Liver (tissue), 9 donors: ENCODE data around the gene YWHAB. TPM values are rescaled to one million over a fixed set of nuclear protein-coding genes. Genes with fewer than 3 reads are reported as not detected.
"Not testable (repeated sequence)": the region's sequence is repeated elsewhere in the genome, so short reads cannot be mapped to it uniquely, and the experiment has no call there.

Experiments used
- DNase-seq: peaks from one replicate; pipeline ENCODE4 v3.0.0-alpha.2; 2017; ENCODE audit warnings: low spot score
- H3K27ac ChIP-seq, 2 donors: one replicate each; pipeline ENCODE4 v1.7.0; 2013; ENCODE audit warnings: inconsistent platforms in 2 of 2, low read length in 2 of 2, control low read depth in 1 of 2, low read depth in 1 of 2, mild to moderate bottlenecking in 1 of 2
- H3K27me3 ChIP-seq, 4 donors: one replicate each; pipeline versions ENCODE4 v1.6.1 to v1.7.0; 2013; ENCODE audit warnings: low read length in 3 of 4, inconsistent platforms in 1 of 4, mild to moderate bottlenecking in 1 of 4, moderate library complexity in 1 of 4; ENCODE audit not compliant: control insufficient read depth in 4 of 4, insufficient read depth in 4 of 4
- H3K36me3 ChIP-seq, 4 donors: one replicate each; pipeline versions ENCODE4 v1.6.1 to v1.7.0; 2013; ENCODE audit warnings: low read length in 3 of 4, mild to moderate bottlenecking in 3 of 4, low read depth in 1 of 4, moderate library complexity in 1 of 4; ENCODE audit not compliant: control insufficient read depth in 4 of 4, insufficient read depth in 3 of 4
- H3K4me1 ChIP-seq, 4 donors: one replicate each; pipeline versions ENCODE4 v1.6.1 to v1.7.0; 2013; ENCODE audit warnings: low read length in 3 of 4, mild to moderate bottlenecking in 3 of 4, moderate library complexity in 1 of 4; ENCODE audit not compliant: control insufficient read depth in 4 of 4, insufficient read depth in 4 of 4
- H3K4me3 ChIP-seq, 3 donors: one replicate each; pipeline versions ENCODE4 v1.6.1 to v1.7.0; 2013; ENCODE audit warnings: low read length in 3 of 3, control low read depth in 1 of 3, low read depth in 1 of 3, mild to moderate bottlenecking in 1 of 3
- H3K9ac ChIP-seq, 2 donors: one replicate each; pipeline ENCODE4 v1.7.0; 2013; ENCODE audit warnings: low read length in 2 of 2, mild to moderate bottlenecking in 2 of 2, moderate library complexity in 2 of 2, control low read depth in 1 of 2, low read depth in 1 of 2
- H3K9me3 ChIP-seq, 4 donors: one replicate each; pipeline versions ENCODE4 v1.6.1 to v1.7.0; 2013; ENCODE audit warnings: low read length in 3 of 4; ENCODE audit not compliant: control insufficient read depth in 4 of 4
- CTCF ChIP-seq: fragments of 150-350 bp; IDR thresholded peaks from 2 replicates; pipeline ENCODE4 v1.5.1; 2017; ENCODE audit warnings: improper control_type of control experiment, low read depth, low read length; ENCODE audit not compliant: missing input control
- FOXA2 ChIP-seq: IDR thresholded peaks from 2 replicates; pipeline ENCODE4 v1.6.1; 2016; ENCODE audit warnings: antibody characterized with exemption
- HNF4A ChIP-seq, 2 donors: conservative IDR thresholded peaks; 2 replicates each; pipeline ENCODE4 v1.6.1; 2016; ENCODE audit warnings: antibody characterized with exemption in 2 of 2, mild to moderate bottlenecking in 2 of 2
- JUND ChIP-seq, 2 donors: IDR thresholded peaks; 2 replicates each; pipeline ENCODE4 v1.6.1; 2016; ENCODE audit warnings: antibody characterized with exemption in 2 of 2
- MAX ChIP-seq: IDR thresholded peaks from 2 replicates; pipeline ENCODE4 v1.6.1; 2016; ENCODE audit warnings: antibody characterized with exemption
- NR2F2 ChIP-seq: IDR thresholded peaks from 2 replicates; pipeline ENCODE4 v1.6.1; 2016; ENCODE audit warnings: antibody characterized with exemption
- RAD21 ChIP-seq, 2 donors: IDR thresholded peaks; 2 replicates each; pipeline ENCODE4 v1.6.1; 2016; ENCODE audit warnings: antibody characterized with exemption in 2 of 2, mild to moderate bottlenecking in 2 of 2
- SP1 ChIP-seq: IDR thresholded peaks from 2 replicates; pipeline ENCODE4 v1.6.1; 2018; ENCODE audit warnings: antibody characterized with exemption, mild to moderate bottlenecking
- ZBTB33 ChIP-seq: IDR thresholded peaks from 2 replicates; pipeline ENCODE4 v1.6.1; 2016; ENCODE audit warnings: antibody characterized with exemption
- WGBS: extraction: QIAGEN DNeasy Blood & Tissue Kit; methylation state at CpG from one replicate; pipeline ENCODE4 v1.1.7; 2013; 5-methylcytosine and 5-hydroxymethylcytosine counted together
- polyA plus RNA-seq, 2 donors: library from polyadenylated mRNA; stranded (reverse) in 1 of 2; unstranded in 1 of 2; fragments of 200-250 nt in 1 of 2; fragments of >200 nt in 1 of 2; fragmentation: Nextera tagmentation in 1 of 2; extraction: Ambion mirVana in 1 of 2; gene quantifications; one replicate each; pipeline versions ENCODE4 v1.2.1 to v1.2.3, GENCODE V29; 2013 to 2015
- total RNA-seq, 2 donors: library from RNA; depleted of rRNA; stranded (reverse); fragments of >200 nt; gene quantifications; one replicate each; pipeline ENCODE4 v1.2.3, GENCODE V29; 2014
- donor health status: healthy.
- donor health status: healthy.
- donor health status: healthy.
- donor health status: healthy.
- donor health status: healthy.

YWHAB gene
- total and polyA plus RNA-seq, 4 donors = 41.6 to 86.5 (median 43.3) TPM

- DNase-seq = no peak
- no peaks in the 10 kb centered on the region for H3K36me3 ChIP-seq
- H3K9ac ChIP-seq = no peak overlapping the region
- no peaks in the 10 kb centered on the region for H3K4me1 ChIP-seq
- no peak overlapping the region for H3K4me3 ChIP-seq
- no peaks in the 10 kb centered on the region for H3K9me3 ChIP-seq
- 64% methylated on average over 8 of the region's 8 CpGs for WGBS
- no peak overlapping the region for H3K27ac ChIP-seq
- no peak for TF ChIP-seq SP1
- TF ChIP-seq FOXA2 = no peak
- no peak for TF ChIP-seq NR2F2
- TF ChIP-seq MAX = no peak
- no peak for TF ChIP-seq RAD21 (IDR thresholded peaks at IDR 0.05)
- no peaks in the 10 kb centered on the region for H3K27me3 ChIP-seq
Measured at GRCh38 chr20:44866703-44867335, 18.7 kb upstream of the YWHAB start.

- H3K4me1 ChIP-seq = no peaks in the 10 kb centered on the region
- no peaks in the 10 kb centered on the region for H3K36me3 ChIP-seq
- H3K9ac ChIP-seq = no peak overlapping the region
- WGBS = 82% methylated on average over 5 of the region's 5 CpGs
- H3K27me3 ChIP-seq = no peaks in the 10 kb centered on the region
- no peak overlapping the region for H3K27ac ChIP-seq
- no peak for DNase-seq
- no peak overlapping the region for H3K4me3 ChIP-seq
- TF ChIP-seq FOXA2 (no peak), HNF4A (conservative IDR thresholded peaks at IDR 0.05) (no peak), NR2F2 (no peak), ZBTB33 (no peak), JUND (IDR thresholded peaks at IDR 0.05) (no peak), SP1 (no peak), CTCF (no peak)
- no peaks in the 10 kb centered on the region for H3K9me3 ChIP-seq
Measured at GRCh38 chr20:44869471-44869870, 16.0 kb upstream of the YWHAB start.

- 90% methylated on average over 4 of the region's 4 CpGs for WGBS
- DNase-seq, H3K27me3 ChIP-seq, H3K27ac ChIP-seq, H3K36me3 ChIP-seq, H3K9ac ChIP-seq, H3K4me3 ChIP-seq, H3K9me3 ChIP-seq: not testable (repeated sequence)
- peaks cover 8 to 20% (median 10%) of the 10 kb centered on the region in 4 donors for H3K4me1 ChIP-seq
Measured at GRCh38 chr20:44882360-44882759, 3.1 kb upstream of the YWHAB start.
